COR-L47 (cell line): Measurements from ENCODE around the gene C13orf46.
A peak's percentile ranks its signal among the peaks of the same experiment; 100 is the strongest.

ENCODE experiments used
- DNase-seq: peaks from one replicate; lab custom pipeline; 2025; lab: John Stamatoyannopoulos, UW

The C13orf46 gene

GRCh38 chr13:113970810-113971470 lies 2.9 kb downstream of the C13orf46 start:
- peak; percentile 30 for DNase-seq

GRCh38 chr13:113969973-113970611 lies 3.8 kb downstream of the C13orf46 start:
- DNase-seq: no peak

GRCh38 chr13:113969311-113969972 lies 4.4 kb downstream of the C13orf46 start:
- DNase-seq: no peak

DNA sequence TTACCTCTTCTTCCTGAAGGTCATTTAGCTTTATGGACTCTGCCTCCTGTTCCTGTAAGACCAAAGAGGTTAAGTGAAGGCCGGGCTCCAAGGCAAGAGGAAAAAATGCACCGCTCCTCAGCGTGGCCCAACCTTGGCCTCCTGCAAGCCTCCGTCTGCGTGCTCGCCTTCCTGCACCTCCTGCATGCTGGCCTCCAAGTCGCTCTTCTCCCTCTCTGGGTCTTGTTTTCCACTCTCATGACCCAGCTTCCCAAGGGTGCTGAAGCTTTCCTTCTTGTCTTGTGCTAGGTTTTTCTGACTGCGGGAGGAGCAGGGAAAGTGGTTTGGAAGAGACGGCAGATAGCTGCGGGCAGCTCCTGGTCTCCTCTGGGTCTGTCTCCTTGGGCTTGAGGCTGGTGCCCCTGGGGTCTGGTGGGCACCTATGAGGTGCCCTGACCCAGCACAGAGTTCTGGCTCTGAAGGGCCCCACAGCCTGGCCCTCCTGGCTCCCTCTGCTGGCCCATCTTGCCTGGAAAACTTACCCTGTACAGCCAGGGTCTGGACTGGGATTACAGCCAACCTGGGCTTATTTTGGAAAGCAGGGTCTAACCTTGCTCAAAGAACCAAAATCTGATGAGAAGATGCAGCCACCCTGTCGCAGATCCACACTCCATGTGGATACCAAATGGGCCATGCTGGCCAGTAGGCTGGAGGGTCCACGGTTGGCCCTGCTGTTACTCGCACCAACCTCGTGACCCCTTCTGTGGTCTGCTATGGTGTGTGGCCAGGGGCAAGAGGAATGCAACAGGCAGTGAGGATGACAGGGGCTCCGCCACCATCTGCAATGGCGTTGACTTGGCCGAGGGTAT lies 5.2 kb downstream of the C13orf46 start:
- DNase-seq: no peak

DNA sequence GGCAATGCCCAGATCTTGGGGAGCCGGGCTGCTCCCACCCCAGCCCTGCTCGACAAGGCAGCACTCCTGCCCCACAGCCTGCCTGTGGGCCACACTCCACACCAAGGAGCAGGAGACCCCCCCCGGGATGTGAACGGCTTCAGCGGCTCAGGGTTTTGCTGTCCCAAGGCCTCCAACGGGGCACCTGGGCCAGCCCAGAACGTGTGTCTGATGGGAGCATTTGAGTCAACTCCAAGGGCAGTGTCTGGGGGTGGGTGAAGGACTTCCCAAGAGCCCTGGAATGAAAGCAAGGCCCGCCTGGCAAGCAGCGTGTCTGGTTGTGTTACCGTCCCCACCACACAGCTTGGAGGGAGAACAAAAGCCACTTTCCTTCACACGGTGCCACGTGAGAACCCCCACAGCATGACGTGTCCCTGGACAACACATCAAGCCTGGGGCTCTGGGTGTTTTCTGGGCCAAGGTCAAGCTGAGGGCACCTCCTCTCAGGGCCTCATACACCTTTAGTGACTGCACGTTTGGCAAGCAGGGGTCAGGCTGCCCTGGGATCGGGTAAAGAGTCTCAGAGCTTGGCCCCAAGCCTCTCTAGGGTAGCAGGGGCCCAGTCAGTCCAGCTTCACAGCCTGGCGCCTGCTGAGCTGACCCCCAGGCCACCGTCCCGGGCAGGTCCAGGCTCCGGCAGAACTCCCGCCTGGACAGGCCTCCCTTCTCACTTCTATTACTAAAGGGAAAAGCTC lies 6.0 kb downstream of the C13orf46 start:
- no peak for DNase-seq

DNA sequence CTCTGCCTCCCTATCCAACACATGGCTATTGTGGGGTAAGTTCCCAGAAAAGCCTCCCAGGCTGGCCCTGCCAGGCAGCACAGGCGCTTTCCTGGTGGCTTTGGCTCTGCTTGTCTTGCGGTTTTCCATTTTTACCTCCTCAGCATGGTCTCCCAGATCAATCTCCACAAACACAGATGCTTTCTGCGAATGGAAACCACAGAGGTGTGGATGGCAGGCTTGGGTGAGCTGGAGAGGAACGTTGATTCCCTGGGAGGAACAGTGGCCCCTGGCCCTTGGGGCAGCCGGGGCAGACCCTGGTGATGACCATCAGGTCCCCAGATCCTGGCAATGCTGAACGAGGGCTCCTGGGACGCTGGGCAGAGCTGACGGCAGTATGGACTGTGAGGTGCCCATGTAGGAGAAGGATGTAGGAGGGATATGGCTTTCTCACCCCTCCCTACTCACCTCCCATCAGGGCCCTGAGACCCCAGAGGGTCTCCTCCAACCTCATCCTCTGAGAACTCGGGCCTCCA lies 6.6 kb downstream of the C13orf46 start:
- DNase-seq: no peak

DNA sequence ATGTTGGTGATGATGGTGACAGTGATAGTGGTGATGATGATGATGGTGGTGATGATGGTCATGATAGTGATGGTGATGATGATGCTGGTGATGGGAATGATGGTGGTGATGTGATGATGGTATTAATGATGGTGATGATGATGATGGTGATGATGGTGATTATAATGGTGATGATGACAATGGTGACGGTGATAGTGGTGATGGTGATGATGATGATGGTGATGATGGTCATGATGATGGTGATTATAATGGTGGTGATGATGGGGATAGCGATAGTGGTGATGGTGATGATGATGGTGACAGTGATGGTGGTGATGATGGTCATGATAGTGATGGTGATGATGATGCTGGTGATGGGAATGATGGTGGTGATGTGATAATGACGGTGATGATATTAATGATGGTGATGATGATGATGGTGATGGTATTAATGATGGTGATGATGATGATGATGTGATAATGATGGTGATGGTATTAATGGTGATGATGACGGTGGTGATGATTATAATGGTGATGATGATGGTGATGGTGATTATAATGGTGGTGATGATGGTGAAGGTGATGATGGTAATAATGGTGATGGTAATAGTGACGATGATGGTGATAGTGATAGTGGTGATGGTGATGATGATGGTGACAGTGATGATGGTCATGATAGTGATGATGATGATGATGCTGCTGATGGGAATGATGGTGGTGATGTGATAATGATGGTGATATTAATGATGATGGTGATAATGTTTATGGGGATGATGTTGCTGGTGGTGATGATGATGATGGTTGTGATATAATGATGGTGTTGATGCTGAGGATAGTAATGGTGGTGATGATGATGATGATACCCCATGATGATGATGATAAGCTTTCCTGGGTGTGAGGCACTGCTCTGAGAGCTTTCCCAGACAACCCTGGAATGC lies 7.7 kb downstream of the C13orf46 start:
- no peak for DNase-seq

GRCh38 chr13:113965383-113965874 lies 8.4 kb downstream of the C13orf46 start:
- no peak for DNase-seq

- DNase-seq: no peak
Measured at GRCh38 chr13:113964251-113964995, 9.5 kb downstream of the C13orf46 start.

DNA sequence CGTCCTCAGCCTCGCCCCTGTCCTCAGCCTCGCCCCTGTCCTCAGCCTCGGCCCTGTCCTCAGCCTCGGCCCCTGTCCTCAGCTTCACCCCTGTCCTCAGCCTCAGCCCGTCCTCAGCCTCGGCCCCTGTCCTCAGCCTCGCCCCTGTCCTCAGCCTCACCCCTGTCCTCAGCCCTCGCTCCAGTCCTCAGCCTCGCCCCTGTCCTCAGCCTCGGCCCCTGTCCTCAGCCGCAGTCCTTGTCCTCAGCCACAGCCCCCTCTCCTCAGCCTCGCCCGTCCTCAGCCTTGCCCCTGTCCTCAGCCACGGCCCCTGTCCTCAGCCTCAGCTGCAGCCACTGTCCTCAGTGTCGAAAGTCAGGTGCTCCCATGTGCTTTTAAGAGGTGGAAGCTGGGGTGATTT lies 10.5 kb downstream of the C13orf46 start:
- DNase-seq: no peak

DNA sequence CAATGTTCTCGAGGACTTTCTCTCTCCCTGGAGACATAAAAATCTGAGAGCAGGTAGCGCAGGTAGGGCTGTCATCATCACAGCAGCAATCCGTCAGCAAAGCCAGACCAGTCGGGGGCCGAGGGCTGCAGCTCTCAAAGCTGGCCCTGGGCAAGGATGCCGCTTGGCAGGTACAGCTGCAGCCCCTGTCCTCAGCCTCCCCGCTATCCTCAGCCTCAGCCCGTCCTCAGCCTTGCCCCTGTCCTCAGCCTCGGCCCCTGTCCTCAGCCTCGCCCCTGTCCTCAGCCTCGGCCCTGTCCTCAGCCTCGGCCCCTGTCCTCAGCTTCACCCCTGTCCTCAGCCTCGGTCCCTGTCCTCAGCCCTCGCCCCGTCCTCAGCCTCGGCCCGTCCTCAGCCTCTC lies 10.9 kb downstream of the C13orf46 start:
- no peak for DNase-seq

DNA sequence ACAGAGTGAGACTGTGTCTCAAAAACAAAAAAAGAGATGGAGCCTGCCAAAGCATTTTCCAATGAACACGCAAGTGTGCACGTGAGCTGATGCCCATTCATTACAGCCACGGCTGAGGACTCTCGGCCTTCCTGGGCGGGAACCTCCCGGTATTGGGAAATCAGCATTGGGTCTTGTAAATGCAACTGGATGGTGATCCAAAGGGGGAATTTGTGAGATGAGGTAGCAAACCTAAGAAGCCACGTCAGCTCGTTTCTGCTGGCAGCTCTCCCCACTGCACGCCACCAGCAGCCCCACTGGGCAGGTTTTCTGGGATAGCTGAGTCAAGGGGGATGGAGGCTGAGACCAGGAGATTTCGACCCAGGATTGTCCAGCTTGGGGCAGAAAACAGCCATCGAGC lies 11.5 kb downstream of the C13orf46 start:
- no peak for DNase-seq

GRCh38 chr13:113960276-113960948 lies 13.5 kb downstream of the C13orf46 start:
- no peak for DNase-seq

DNA sequence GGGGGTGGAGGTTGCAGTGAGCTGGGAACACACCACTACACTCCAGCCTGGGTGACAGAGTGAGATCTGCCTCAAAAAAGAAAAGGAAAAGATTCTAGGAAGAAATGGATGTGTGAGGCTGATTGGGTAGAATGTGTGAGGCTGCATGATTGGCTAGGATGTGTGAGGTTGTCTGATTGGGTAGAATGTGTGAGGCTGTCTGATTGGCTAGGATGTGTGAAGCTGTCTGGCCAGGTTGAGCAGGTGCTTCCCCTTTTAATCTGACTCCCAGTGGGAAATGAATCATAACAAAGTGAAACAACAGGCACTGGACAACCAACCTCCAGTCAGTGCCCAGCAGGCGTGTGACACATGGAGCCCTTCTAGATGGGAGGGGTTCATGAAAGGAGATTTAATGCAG lies 14.7 kb downstream of the C13orf46 start:
- no peak for DNase-seq

DNA sequence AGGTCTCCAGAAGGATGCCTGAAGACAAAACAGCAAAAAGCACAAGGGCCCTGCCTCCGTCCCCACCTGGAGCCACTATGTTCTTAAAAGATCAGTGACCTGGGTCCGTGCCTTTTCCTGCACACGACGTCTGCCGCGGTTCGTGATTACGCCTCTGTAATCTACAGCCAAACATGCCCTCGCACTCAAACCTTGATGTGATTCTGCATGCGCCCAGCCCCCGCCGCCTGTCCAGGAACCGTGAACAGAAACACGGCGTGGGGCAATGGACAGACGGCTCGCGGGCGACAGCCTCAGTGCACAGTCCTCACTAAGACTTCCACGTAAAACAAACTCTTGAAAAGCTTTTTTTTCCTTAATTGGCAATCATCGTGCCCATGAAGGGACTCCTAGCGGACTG lies 15.5 kb downstream of the C13orf46 start:
- DNase-seq: no peak

DNA sequence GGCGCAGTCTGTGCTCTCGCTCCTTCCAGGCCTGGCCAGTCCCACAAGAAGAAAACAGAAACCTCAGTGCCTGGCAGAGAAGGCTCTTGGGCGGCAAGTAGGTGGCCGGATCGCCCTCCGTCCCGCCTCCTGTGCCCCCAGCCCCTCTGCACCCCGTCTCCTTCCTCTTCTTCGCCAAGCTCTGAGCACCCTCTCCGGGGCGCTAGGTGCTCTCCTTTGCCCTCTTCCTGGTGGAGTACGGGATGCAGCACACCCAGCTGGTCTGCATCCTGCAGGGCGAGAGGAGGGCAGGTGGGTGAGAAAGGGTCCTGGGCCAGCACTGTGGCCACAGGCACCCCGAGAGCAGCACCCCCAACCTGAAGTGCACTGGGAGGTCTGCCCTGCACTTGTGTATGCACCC lies 17.3 kb downstream of the C13orf46 start:
- no peak for DNase-seq

- no peak for DNase-seq
Measured at GRCh38 chr13:113955691-113956090, 18.2 kb downstream of the C13orf46 start.

GRCh38 chr13:113955235-113955634 lies 18.6 kb downstream of the C13orf46 start:
- no peak for DNase-seq
